NCI-H2171 (cell line): ENCODE measurements around the gene PIK3R6.

ENCODE experiments used
- DNase-seq: peaks from one replicate; lab custom pipeline; 2025; lab: John Stamatoyannopoulos, UW

Gene PIK3R6, protein sequence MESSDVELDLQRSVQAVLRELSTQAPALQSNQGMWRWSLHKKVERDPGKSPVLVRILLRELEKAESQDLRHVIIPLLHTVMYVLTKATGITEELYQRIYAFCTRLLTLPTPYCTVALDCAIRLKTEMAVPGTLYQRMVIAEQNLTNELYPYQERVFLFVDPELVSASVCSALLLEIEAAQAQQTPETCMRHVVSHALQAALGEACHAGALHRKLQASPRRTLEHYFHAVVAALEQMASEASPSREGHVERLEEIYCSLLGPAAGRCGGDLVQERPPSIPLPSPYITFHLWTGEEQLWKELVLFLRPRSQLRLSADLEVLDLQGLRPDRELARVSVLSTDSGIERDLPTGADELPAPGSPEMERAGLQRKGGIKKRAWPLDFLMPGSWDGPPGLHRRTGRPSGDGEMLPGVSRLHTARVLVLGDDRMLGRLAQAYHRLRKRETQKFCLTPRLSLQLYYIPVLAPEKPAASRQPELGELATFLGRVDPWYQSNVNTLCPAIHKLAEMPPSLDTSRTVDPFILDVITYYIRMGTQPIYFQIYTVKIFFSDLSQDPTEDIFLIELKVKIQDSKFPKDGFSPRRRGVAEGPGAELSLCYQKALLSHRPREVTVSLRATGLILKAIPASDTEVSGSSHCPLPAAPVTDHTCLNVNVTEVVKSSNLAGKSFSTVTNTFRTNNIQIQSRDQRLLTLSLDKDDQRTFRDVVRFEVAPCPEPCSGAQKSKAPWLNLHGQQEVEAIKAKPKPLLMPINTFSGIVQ

DNA sequence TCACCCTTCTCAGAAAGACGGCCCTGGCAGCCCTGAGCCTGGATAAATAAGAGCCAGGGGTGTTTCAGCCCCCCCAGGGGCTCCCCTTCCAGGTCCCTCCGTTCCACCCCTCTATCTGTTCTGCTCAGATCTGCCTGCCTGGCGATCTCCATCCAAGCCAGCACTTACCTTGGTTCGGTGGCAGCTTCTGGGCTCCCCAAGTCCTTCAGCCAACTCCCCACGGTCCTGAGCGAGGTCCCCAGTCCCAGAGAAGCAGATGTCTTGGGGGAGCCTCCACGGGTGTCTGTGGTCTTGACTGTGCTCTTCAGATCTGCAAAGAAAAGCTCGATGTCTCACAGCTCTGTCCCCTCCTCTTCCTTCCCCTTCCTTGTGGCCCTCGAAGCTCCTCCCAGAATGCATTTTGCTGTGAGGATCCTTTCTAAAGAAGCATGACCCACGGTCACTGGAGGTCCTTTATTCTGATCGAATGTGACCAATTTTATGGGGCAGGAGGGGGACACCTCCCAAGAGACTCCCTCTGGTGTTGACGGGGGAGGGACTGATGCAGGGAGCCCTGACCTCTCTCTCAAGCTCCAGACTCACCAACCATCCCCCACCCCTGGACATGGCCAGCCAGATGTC is at the start of gene PIK3R6:
TSS of gene PIK3R6 (minus strand) at position 314 of the 621 bp plus-strand sequence. CDS start 17,880 bp downstream, outside the sequence.
- no peak for DNase-seq

DNA sequence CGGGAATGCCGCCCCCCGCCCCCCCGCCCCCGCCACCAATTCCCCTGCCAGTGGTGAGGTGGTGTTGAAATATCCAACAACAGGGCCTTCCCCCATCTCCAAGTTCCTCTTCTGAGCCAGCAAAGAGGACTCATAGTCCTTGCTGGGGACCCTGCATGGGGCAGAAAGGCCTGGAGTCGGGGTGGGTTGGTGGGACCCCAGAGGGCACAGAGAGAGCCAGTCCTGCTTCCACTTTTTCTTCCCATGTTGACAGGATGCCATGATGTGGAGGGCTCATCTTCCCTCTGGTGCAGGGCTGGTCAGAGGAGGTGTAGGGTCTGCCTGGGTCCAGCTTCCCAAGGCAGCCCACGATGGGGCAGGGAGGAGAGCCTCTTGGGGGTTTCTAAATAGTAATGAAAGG is 49.0 kb upstream of the PIK3R6 start:
- DNase-seq: no peak

DNA sequence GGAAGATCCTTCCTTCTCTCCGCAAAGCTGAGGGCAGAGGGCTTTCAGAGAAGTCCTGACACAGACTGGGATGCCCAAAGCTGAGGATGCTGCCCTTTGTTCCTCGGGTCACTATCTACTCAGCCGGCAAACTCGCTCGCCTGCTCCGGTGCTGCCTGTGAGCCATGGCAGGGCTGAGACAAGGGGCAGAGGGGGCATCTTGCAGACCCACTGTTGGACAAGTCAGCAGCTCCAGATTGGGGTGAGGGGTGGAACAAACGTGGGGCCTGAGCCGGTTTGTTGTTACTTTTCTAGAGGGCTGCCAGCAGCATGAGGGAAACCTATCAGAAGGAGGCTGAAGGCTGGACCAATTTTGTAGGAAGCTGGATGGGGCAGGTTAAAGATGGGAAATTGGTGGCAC is 47.1 kb upstream of the PIK3R6 start:
- DNase-seq: no peak

DNA sequence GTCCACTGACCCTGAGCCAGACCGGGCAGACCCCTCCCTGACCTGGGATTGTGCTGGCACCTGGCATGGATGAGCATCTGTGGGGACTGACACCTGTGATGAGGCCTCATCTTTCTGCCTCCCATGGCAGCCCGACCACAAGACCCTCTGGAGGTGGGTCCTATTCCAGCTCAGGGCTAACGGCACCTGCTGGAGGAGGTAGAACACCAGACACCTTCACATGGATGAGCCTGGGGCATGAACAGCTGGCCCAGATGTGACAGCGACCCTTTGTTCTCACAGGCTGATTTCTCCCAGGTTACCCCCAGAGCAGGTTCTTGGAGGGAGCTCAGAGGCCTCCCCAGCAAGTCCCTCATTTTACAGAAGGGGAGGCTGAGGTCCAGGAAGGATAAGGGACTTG is 46.4 kb upstream of the PIK3R6 start:
- no peak for DNase-seq

DNA sequence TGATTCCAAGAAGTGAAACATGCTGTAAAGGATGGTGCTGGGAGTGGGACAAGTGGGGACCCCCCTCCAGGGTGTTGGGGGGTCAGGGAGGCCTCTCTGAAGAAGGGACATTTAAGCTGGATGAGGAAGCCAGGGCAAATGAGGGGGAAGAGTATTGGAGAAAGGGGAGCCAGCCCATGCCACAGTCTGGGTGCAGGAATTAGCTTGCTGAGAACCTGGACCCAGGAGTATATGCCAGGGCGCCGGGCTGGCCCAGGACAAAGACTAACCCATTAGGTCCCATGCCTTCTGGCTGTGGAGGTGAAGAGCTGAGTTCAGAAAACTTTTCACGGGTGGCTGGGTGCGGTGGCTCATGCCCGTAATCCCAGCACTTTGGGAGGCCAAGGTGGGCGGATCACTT is 45.6 kb upstream of the PIK3R6 start:
- no peak for DNase-seq

DNA sequence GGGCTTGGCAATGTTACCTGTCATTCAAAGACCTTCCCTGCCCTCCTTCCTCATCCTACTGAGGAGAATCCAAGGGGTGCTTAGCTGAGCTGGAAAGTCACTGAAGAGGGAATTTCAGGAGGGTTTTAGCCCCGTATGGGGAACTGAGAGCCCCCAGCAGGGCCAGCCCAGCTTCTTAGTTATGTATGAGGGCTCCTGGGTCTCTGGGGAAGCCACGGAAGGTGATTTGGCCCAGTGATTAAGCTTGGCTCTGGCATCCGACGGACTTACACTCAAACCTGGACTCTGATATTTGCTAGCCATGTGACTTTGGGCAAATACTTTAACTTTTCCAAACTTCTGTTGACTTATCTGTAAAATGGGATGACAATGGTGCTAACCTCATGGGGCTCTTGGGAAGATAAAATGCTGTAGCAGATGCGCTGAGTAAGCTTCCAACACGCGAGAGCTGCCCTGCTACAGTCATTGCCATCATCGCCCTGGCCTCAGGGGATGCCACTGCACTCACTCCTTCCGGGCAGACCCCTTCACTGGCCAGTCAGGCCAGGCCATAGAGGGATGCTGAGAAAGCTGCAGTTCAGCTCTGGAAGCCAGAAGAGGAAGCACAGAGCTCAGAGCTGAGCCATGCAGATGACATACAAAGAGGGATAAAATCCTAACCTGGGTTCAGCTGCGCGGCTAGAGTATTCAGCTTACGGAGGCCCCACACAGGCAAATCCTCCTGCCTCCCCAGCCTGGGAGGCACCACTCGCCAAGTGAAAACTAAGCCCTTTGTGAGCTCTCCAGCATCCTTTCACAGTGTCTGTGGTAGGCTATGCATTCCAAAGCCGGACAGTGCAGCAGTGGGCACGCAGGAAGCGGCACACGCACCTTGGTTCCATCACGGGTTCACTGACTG is 44.9 kb upstream of the PIK3R6 start:
- no peak for DNase-seq

DNA sequence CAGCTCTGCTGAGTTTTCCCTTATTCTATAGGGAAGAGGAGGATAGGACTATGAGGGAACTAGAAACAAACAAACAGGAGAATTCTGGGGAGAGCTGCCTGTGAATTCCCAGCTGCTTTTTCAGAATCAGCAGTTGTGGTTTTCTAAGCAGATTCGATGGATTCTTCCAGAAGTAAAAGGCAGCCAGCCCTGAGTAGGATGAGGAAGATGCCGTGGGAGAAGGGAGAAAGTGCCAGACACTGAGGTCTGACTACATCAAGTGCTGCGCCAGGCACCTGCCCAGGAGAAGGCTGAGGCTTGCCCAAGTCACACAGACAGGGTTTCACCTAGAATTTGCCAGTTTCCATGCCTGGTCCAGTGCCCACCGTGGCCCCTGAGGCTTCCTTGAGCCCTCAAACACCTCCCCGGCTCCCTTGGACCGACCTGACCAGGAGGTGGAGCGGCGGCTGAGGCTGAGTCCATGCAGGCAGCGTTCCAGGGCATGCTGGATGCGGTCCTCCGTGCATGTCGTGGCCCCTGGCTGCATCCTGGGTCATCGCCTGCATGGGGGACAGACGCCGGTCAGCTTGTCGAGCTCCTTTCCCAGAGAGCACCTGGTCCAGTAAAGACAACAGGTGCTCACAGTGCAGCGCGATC is 43.6 kb upstream of the PIK3R6 start:
- DNase-seq: no peak

DNA sequence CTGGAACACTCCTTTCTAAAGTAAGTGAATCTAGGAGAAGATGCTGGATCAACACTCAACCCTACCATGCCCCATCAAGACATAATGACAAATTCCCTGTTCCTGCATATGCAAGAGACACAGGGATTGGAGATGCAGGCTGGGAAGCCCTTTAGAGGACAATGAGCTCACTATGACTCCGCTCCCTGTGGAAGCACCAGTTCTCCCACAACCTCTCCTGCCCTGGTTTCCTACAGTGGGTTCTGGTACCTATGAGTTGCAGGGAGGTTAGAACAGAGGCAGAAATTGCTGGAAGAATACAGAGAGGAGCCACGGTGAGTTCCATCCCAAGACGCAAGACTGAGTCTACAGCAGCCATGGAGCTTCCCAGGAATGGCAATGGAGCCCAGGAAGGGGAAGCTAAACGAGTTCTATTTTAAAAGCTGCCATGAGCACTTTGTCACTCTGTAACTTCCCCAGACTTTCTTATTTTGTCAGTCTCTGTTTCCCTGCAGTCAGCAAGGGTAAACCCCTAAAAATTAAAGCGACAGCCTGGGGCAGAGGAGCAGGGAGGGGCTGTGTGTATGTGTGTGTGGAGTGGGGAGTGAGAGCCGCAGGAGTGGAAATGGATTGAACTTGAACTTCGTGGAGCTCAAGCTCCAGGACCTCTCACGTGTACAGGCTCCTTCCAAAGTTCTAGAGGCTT is 42.3 kb upstream of the PIK3R6 start:
- no peak for DNase-seq

DNA sequence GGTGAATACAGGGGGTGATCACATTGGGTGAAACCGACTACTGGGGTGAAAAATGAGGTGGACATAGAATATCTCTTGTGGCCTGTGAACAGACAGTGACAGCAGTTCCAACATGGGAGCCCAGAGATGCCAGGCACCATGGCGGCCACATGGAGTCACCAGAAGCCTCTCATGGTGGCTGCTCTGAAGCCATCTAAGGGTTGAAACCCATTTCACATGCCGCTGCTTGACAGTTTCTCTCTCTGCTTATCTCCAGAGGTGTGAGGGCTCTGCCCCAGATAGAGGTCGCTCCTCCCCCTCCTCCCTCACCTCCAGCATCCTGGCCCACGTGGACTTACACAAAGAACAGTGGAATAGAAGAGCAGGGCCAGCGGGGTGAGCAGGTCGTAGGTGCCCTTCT is 37.9 kb upstream of the PIK3R6 start:
- no peak for DNase-seq

DNA sequence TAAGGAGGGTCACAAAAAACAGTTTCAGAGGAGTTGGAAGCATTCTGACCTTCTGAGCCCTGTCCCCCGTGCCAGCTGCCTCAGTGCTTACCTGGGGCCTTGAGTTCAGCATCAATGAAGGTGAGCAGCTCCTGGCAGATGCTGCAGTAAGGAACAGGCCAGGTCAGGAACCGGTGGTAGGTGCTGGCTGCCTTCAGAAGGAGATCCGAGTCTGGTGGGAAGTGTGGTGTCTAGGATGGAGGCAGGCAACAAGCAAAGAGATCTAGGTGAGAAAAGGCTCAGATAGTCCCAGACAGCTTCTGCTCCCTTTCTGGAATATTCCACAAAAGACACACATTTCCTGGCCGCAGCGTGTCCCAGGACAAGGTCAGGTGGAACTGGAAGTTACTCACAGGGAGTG is 37.2 kb upstream of the PIK3R6 start:
- DNase-seq: no peak

DNA sequence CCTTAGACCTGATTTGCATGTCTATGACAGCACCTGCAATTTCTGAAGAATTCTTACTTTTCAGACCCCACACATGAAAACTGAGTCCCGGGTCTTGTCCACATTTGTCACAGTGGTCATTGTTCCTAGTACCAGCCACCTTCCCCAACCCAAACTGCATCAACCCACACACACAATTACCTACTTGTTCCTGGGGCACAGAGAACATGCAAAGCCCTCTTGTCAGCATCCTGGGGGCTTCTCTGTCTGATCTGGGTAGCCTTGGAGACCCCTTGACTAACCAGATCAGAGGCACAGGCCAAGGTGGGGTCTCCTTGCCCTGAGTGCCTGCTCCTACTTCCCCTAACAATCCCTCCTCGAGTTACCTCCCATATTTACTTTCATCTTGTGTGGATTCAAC is 36.7 kb upstream of the PIK3R6 start:
- no peak for DNase-seq

DNA sequence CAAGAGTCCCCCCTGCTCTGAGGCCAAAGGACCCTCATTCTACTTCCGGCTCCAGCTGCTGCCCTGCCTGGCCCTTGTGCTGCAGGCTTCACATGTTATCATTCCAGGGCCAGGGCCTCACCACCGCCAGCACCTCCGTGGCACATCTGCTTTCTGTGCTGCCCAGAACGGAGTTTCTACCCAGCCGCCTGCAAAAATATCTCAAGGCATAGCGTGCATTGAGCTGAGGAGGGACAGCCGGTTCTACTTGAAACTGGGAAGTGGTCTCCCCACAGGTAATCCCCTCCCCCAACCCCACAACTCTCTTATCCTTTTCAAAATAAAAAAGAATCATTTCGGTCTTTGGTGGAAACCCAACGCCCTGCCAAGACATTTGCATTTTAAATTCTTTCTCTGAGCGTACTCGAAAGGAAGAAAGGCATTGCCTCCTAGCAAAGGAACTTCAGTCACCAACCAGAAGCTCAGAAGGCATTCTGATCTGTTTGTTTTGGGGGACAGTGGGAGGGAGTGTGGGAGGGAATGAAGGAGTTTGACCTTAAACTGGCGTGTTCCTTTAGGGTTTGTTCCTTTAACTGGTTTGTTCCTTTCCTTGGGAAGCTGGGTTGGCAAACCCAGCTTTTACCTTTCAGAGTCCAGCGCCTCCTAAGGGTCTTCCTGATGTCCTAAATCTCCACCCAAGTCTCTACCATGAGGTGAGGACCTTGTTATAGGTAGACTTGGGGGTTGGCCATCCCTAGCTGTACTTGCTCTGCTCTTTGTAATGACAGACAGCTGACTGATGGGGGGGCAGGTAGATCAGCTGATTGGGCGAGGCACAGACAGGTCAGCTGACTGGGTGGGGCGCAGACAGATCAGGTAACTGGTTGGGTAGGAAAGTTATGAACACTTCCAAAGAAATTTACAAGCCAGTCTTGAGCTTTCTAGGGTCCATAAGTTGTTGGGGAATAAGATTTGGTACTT is 33.4 kb upstream of the PIK3R6 start:
- DNase-seq: no peak

DNA sequence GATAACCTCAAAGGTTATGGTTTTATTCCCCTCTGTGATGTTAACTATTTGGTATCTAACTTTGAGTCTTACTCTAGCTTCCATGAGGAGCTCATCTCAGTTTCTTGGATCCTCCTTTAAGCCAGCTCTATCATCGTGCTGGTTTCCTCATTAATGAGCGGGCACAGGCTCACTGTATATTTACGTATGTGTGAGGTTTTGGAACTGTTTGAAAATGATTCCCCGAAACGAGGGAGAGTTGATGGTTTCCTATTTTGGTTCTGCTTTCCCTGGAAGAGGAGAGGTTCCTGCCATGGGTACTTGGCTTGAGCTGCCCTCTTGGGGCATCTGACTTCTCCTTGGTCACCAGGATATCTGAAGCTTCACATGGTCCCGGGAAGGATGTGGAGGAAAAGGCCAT is 32.7 kb upstream of the PIK3R6 start:
- no peak for DNase-seq

DNA sequence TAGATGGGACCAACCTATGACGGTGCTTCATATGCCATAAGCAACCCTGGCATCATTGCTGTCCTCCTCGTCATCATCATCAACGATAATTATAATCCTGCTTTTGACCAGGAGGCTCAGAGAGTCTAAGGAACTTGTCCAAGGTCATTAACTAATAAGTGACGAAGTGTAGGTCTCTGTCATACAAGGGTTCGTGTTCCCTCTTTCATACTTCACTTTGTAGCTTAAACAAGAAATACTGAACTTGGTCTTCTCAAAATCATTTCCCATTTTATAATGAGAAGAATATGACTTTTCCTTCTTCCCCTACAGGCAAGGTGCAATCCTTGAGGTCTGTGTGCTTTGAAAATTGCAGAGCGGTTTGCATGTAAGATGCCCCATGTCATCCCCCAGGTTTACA is 31.2 kb upstream of the PIK3R6 start:
- no peak for DNase-seq

DNA sequence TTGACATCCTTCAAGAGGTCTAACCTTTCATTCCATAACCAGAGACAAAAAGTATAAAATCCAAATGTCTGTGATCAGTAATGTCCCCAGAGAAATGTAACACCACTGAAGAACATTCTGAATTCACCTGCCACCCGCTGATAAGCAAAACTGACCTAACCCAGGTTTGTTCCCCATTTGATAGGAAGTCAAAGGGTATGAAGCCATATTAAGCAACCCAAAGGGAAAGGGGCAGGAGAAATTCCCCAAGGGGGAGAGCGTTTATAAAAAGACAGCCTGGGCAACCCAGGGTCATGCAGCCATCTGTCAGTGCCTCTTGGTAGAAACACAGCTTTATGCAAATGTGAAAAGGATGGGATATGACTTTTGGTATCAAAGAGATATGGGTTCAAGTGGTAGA is 30.7 kb upstream of the PIK3R6 start:
- DNase-seq: no peak

DNA sequence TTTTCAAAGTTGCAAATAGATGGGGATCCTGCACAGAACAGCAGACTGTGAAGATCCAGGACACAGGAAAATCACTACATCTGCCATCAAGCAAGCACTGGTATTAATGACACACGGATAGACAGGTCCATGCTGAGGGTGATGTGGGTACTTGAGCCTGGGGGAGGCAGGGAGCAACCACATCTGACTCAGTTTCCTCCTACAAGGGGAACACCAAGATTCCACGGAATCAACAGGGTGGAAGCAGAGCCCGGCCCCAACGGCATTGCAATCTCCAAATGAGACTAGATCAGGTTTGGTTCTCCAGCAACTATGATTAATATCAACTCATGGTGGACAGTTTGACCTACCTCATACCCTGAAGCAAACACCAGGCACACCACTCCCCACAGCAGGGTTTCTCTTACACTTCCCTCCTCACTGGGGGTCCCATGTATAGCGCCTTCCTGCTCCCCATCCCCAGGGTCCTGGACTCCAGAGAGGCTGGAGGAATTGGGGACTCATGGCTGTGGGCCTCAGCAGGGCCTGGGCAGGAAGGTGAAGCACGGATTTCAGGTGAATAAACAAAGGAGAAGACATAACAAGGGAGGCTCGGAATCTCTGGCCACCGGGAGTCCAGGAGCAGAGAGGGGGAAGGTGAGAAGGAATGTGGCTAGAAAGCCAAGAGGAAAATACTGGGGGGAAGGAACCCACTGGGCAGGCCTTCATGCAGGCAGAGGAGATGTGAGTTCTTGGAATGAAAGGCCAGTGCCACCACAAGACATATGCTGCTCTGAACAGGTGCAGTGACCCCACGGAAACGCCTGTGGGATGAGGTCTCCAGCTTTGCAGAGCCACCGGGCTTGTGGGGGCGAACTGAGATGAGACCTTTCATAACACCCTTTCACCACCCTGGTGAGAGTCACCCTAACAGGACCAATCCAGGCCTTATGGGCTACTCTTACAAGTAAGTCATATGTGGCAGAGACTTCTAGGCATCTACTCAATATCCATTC is 29.5 kb upstream of the PIK3R6 start:
- DNase-seq: no peak

DNA sequence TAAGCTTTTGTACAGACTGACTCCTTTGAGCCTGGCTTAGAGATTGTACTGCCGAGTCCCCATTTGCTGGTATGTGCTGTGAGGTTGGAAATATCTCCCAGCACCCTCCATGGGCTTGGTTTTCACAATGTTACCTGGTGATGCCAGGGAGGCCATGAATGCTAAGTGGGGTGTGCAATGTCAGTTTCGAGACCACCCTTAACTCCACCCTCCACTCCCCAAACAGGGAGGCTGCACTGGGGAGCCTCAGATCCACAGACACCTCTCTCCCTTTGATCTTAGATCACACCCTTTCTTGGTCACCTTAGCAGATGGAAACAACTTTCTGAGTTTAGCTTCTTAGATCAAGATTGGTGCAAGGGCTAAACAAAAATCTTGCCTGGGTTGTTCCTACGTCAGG is 28.6 kb upstream of the PIK3R6 start:
- DNase-seq: no peak
